Vagina (tissue), 2 donors: ENCODE data around the gene FGR.

Source experiments
- POLR2A ChIP-seq, 2 donors: fragments of 450-650 bp; IDR thresholded peaks; one replicate each; pipeline ENCODE4 v1.6.1; 2017; ENCODE audit warnings: antibody characterized with exemption in 2 of 2, mild to moderate bottlenecking in 2 of 2, moderate library complexity in 2 of 2
- TF ChIP-seq, protein P1 (sequence below), 3 experiments: fragments of 450-650 bp in 2 of 3; fragments of 200-600 bp in 1 of 3; sonication (generic) in 1 of 3; IDR thresholded peaks; one replicate each; pipeline ENCODE4 v1.5.1; 2017 to 2019; ENCODE audit warnings: antibody characterized with exemption in 3 of 3, mild to moderate bottlenecking in 2 of 3, moderate library complexity in 2 of 3

DNA sequence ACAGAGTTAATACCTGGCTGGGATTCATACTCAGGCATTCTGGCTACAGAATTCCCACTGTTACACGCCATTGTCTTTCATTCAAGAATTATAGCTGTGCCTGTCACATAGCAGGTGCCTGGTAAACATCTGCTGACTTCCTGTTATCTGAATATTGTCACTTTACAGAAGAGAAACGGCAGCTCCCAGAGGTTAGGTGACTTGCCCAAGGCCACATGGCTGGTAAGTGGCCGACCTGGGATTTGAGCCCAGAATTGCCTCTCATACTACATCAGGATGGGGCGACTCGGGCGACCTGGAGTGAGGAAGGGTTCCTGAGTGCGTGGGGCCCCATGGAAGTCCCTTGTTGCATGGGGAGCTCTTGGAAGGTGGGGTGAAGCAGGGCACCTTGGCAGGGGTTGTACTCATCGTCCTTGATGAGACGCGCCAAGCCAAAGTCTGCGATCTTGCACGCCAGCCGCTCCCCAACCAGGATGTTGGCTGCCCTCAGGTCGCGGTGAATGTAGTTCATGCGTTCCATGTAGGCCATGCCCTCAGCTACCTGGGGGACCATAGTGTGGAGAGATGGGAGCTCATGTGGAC is 20.9 kb downstream of the FGR start:
- TF ChIP-seq, protein P1, sequence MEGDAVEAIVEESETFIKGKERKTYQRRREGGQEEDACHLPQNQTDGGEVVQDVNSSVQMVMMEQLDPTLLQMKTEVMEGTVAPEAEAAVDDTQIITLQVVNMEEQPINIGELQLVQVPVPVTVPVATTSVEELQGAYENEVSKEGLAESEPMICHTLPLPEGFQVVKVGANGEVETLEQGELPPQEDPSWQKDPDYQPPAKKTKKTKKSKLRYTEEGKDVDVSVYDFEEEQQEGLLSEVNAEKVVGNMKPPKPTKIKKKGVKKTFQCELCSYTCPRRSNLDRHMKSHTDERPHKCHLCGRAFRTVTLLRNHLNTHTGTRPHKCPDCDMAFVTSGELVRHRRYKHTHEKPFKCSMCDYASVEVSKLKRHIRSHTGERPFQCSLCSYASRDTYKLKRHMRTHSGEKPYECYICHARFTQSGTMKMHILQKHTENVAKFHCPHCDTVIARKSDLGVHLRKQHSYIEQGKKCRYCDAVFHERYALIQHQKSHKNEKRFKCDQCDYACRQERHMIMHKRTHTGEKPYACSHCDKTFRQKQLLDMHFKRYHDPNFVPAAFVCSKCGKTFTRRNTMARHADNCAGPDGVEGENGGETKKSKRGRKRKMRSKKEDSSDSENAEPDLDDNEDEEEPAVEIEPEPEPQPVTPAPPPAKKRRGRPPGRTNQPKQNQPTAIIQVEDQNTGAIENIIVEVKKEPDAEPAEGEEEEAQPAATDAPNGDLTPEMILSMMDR (IDR thresholded peaks at IDR 0.05) = no peak
- no peak for TF ChIP-seq POLR2A (IDR thresholded peaks at IDR 0.05)
